K562 (cell line): ENCODE results near the gene TANC1. TPM values are rescaled to one million over a fixed set of nuclear protein-coding genes. Genes with fewer than 3 reads are reported as not detected.
A peak's percentile ranks its signal among the peaks of the same experiment; 100 is the strongest.

ENCODE experiments used
- ATF1 ChIP-seq, 2 experiments: fragments of 450-650 bp in 1 of 2; IDR thresholded peaks; 2 replicates each; pipeline ENCODE4 v1.6.1; 2016; ENCODE audit warnings: missing compliant biosample characterization in 1 of 2, missing genetic modification characterization in 1 of 2
- C11orf30 ChIP-seq: fragments of 450-650 bp; IDR thresholded peaks from 2 replicates; pipeline ENCODE4 v1.6.1; 2016; ENCODE audit warnings: low read depth, mild to moderate bottlenecking
- DMBX1 ChIP-seq: fragments of 250-450 bp; sonication (Bioruptor Pico); IDR thresholded peaks from 2 replicates; pipeline ENCODE4 v1.8.0; 2022; ENCODE audit warnings: inconsistent platforms, mild to moderate bottlenecking, moderate library complexity, borderline replicate concordance
- EHMT2 ChIP-seq: fragments of 450-650 bp; IDR thresholded peaks from 2 replicates; pipeline ENCODE4 v1.6.1; 2018; ENCODE audit warnings: antibody characterized with exemption
- FOSL1 ChIP-seq: fragments of 200-800 bp; sonication (Bioruptor generic); conservative IDR thresholded peaks from 2 replicates; pipeline ENCODE4 v1.6.1; 2016; ENCODE audit warnings: missing genetic modification characterization, missing compliant biosample characterization
- FOXP1 ChIP-seq: sonication (generic); formaldehyde crosslinking; IDR thresholded peaks from 2 replicates; pipeline ENCODE4 v1.8.0; 2022; ENCODE audit warnings: mild to moderate bottlenecking, missing genetic modification reagents
- GABPA ChIP-seq: fragments of 200-800 bp; sonication (Bioruptor generic); conservative IDR thresholded peaks from 2 replicates; pipeline ENCODE4 v1.6.1; 2016; ENCODE audit warnings: low read depth, missing genetic modification characterization, missing compliant biosample characterization
- JUN ChIP-seq, 2 experiments: sonication (generic) in 1 of 2; formaldehyde crosslinking in 1 of 2; IDR thresholded peaks; 2 replicates each; pipeline versions ENCODE4 v1.6.1 to v1.8.0; 2012 to 2022; ENCODE audit warnings: borderline replicate concordance in 2 of 2, mild to moderate bottlenecking in 2 of 2, improper control_type of control experiment in 1 of 2, low read depth in 1 of 2, low read length in 1 of 2, missing genetic modification reagents in 1 of 2
- JUND ChIP-seq, 2 experiments: IDR thresholded peaks; 2 replicates in 1 of 2; 3 replicates in 1 of 2; pipeline ENCODE4 v1.6.1; 2011; ENCODE audit warnings: borderline replicate concordance in 2 of 2, low read depth in 2 of 2, low read length in 2 of 2, improper control_type of control experiment in 1 of 2, missing biosample characterization in 1 of 2, missing genetic modification characterization in 1 of 2, missing genetic modification reagents in 1 of 2
- KDM1A ChIP-seq, 2 experiments: fragments of 450-650 bp; IDR thresholded peaks; 2 replicates each; pipeline ENCODE4 v1.6.1; 2016; ENCODE audit warnings: mild to moderate bottlenecking in 2 of 2
- KHSRP ChIP-seq: fragments of 450-650 bp; IDR thresholded peaks from 2 replicates; pipeline ENCODE4 v1.6.1; 2017
- L3MBTL2 ChIP-seq: fragments of 450-650 bp; IDR thresholded peaks from 2 replicates; pipeline ENCODE4 v1.6.1; 2016; ENCODE audit warnings: mild to moderate bottlenecking, moderate library complexity
- MAFF ChIP-seq: IDR thresholded peaks from 2 replicates; pipeline ENCODE4 v1.6.1; 2012; ENCODE audit warnings: low read length, improper control_type of control experiment
- MAFG ChIP-seq: fragments of 450-650 bp; conservative IDR thresholded peaks from 2 replicates; pipeline ENCODE4 v1.6.1; 2016; ENCODE audit warnings: missing genetic modification characterization, missing compliant biosample characterization
- MAFK ChIP-seq: IDR thresholded peaks from 2 replicates; pipeline ENCODE4 v1.6.1; 2011; ENCODE audit warnings: low read length, improper control_type of control experiment
- NCOA1 ChIP-seq: fragments of 450-650 bp; IDR thresholded peaks from 2 replicates; pipeline ENCODE4 v1.6.1; 2016; ENCODE audit warnings: low read depth
- RBFOX2 ChIP-seq: fragments of 200-400 bp; formaldehyde crosslinking; IDR thresholded peaks from 2 replicates; pipeline ENCODE4 v1.6.1; 2017; ENCODE audit warnings: low read depth, mild to moderate bottlenecking, low read length, moderate library complexity
- RCOR1 ChIP-seq, 2 experiments: IDR thresholded peaks; 2 replicates each; pipeline ENCODE4 v1.6.1; 2012; ENCODE audit warnings: low read depth in 2 of 2, low read length in 2 of 2, borderline replicate concordance in 1 of 2, improper control_type of control experiment in 1 of 2
- SMAD4 ChIP-seq: fragments of 250-450 bp; sonication (Bioruptor Pico); conservative IDR thresholded peaks from 2 replicates; pipeline ENCODE4 v1.8.0; 2021; ENCODE audit warnings: inconsistent platforms, mild to moderate bottlenecking, moderate library complexity
- SMARCA4 ChIP-seq: fragments of 450-650 bp; IDR thresholded peaks from 2 replicates; pipeline ENCODE4 v1.6.1; 2016
- SPI1 ChIP-seq: IDR thresholded peaks from 2 replicates; pipeline ENCODE4 v1.6.1; 2011; ENCODE audit warnings: low read depth, low read length, control low read depth, borderline replicate concordance
- YY1 ChIP-seq, 3 experiments: IDR thresholded peaks; 2 replicates each; pipeline ENCODE4 v1.6.1; 2011; ENCODE audit warnings: low read length in 2 of 3, mild to moderate bottlenecking in 2 of 3, moderate library complexity in 2 of 3, borderline replicate concordance in 1 of 3, control low read depth in 1 of 3, low read depth in 1 of 3; ENCODE audit not compliant: insufficient read depth in 3 of 3, insufficient replicate concordance in 2 of 3, control insufficient read depth in 1 of 3, insufficient read length in 1 of 3; ENCODE audit errors: extremely low read depth in 1 of 3
- ZNF316 ChIP-seq: fragments of 450-650 bp; IDR thresholded peaks from 2 replicates; pipeline ENCODE4 v1.6.1; 2016
- ZNF347 ChIP-seq: fragments of 450-650 bp; formaldehyde crosslinking; IDR thresholded peaks from 2 replicates; pipeline ENCODE4 v1.4.0; 2020; ENCODE audit warnings: low read depth, mild to moderate bottlenecking, moderate library complexity
- polyA plus RNA-seq, 8 experiments: library from polyadenylated mRNA; depleted of rRNA in 4 of 8; stranded (reverse) in 5 of 8; unstranded in 3 of 8; fragments of >200 nt; fragmentation: Nextera tagmentation in 2 of 8; fragmentation: Illumina TruSeq in 1 of 8; extraction: Ambion mirVana in 2 of 8; extraction: Trizol in 1 of 8; gene quantifications; 2 replicates each; pipeline versions ENCODE4 v1.2.1 to v1.2.3, GENCODE V29; 2011 to 2014; ENCODE audit warnings: inconsistent platforms in 1 of 8, missing spikeins in 1 of 8
- total RNA-seq, 7 experiments: library from RNA; depleted of rRNA in 6 of 7; stranded (reverse); fragments of >200 nt in 6 of 7; fragmentation: Illumina TruSeq in 2 of 7; extraction: Trizol in 2 of 7; gene quantifications; 2 replicates each; pipeline versions ENCODE4 v1.2.1 to v1.2.3, GENCODE V29; 2011 to 2021; ENCODE audit warnings: low replicate concordance in 1 of 7
- TF ChIP-seq, protein P1 (sequence below), 2 experiments: IDR thresholded peaks; 2 replicates each; pipeline ENCODE4 v1.6.1; 2011; ENCODE audit warnings: borderline replicate concordance in 1 of 2, control low read depth in 1 of 2, low read depth in 1 of 2, low read length in 1 of 2, mild to moderate bottlenecking in 1 of 2, mixed read lengths in 1 of 2, moderate library complexity in 1 of 2; ENCODE audit not compliant: insufficient read depth in 1 of 2, insufficient read length in 1 of 2, poor library complexity in 1 of 2, severe bottlenecking in 1 of 2; ENCODE audit errors: extremely low read depth in 1 of 2

The TANC1 gene
- total and polyA plus RNA-seq, 9 of the 15 experiments (the other 6 are each of a cell fraction or from before 2014, with no cell fraction given), result under 0.01 to 0.20 (median 0.07) TPM; not detected in 1

DNA sequence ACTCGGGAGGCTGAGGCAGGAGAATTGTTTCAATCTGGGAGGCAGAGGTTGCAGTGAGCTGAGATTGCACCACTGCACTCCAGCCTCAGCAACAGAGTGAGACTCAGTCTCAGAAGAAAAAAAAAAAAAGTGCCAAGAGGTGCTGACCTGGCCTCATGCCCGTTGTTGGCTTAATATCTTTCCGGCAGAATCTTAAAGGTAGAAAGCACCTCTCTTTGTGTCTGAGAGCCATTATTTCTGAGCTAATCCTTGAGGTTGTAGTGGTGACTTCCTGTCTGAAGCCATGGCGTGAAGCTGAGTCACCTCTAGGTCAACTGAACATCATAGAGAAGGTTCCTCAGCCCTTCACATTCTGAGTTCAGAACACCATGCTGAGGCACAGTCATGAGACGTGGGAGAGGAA is 257.6 kb downstream of the TANC1 start (continued):
- TF ChIP-seq JUN (IDR thresholded peaks at IDR 0.05; ENCODE audit: borderline replicate concordance, low read depth, low read length), result peak; percentile 48; the same call in 1 of the 2 replicates
- TF ChIP-seq JUN (CRISPR knock-in tag; IDR thresholded peaks at IDR 0.05; ENCODE audit: borderline replicate concordance), result no peak
- TF ChIP-seq, protein P1, sequence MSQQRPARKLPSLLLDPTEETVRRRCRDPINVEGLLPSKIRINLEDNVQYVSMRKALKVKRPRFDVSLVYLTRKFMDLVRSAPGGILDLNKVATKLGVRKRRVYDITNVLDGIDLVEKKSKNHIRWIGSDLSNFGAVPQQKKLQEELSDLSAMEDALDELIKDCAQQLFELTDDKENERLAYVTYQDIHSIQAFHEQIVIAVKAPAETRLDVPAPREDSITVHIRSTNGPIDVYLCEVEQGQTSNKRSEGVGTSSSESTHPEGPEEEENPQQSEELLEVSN (IDR thresholded peaks at IDR 0.05; ENCODE audit: borderline replicate concordance in 1 of 2, extremely low read depth in 1 of 2, insufficient read depth in 1 of 2, insufficient read length in 1 of 2, low read depth in 1 of 2, low read length in 1 of 2, poor library complexity in 1 of 2, severe bottlenecking in 1 of 2), result no peak
- TF ChIP-seq SMAD4, result peak; percentile 50
- TF ChIP-seq KHSRP, result no peak
- peak; percentile 48; the same call in 1 of the 2 replicates for TF ChIP-seq C11orf30
- peak; percentile 79; the same call in 1 of the 2 replicates for TF ChIP-seq EHMT2
- TF ChIP-seq DMBX1 (CRISPR knock-in tag), result peak; percentile 69; the same call in 1 of the 2 replicates
- peak in 1 of 2 experiments; percentile 31; a peak in 1 of 4 replicates for TF ChIP-seq RCOR1 (IDR thresholded peaks at IDR 0.05; ENCODE audit: borderline replicate concordance in 1 of 2, low read depth in 2 of 2, low read length in 2 of 2)
- peak; percentile 61 for TF ChIP-seq L3MBTL2
- TF ChIP-seq SMARCA4, result peak; percentile 50; the same call in 1 of the 2 replicates
- peak; percentile 25; the same call in 1 of the 2 replicates for TF ChIP-seq MAFK
- no peak for TF ChIP-seq ZNF347 (CRISPR knock-in tag)
- peak; percentile 47; the same call in 1 of the 2 replicates for TF ChIP-seq NCOA1
- peak; percentile 69 to 78; a peak in 3 of 4 replicates for TF ChIP-seq KDM1A (IDR thresholded peaks at IDR 0.05)
- TF ChIP-seq YY1 (IDR thresholded peaks at IDR 0.05; ENCODE audit: borderline replicate concordance in 1 of 3, control insufficient read depth in 1 of 3, extremely low read depth in 1 of 3, insufficient read depth in 3 of 3, insufficient read length in 1 of 3, insufficient replicate concordance in 2 of 3, low read depth in 1 of 3, low read length in 2 of 3), result peak in 1 of 3 experiments; percentile 32
- TF ChIP-seq MAFG (tag), result 0 out of 2 replicates have a peak, but pooled peaks have one; percentile 29
- TF ChIP-seq JUND (IDR thresholded peaks at IDR 0.05; ENCODE audit: borderline replicate concordance, low read depth, low read length), result peak; percentile 81; the same call in 1 of the 2 replicates
- TF ChIP-seq JUND (tag; IDR thresholded peaks at IDR 0.05; ENCODE audit: borderline replicate concordance, low read depth, low read length), result peak; percentile 64; the same call in 1 of the 3 replicates
- peak; percentile 64 for TF ChIP-seq GABPA
- TF ChIP-seq RBFOX2, result no peak
- no peak for TF ChIP-seq ATF1 (CRISPR knock-in tag; IDR thresholded peaks at IDR 0.05)
- TF ChIP-seq ATF1 (tag; IDR thresholded peaks at IDR 0.05), result 0 out of 2 replicates have a peak, but pooled peaks have one; percentile 15
- TF ChIP-seq SPI1, result 0 out of 2 replicates have a peak, but pooled peaks have one; percentile 55
- no peak for TF ChIP-seq FOXP1 (CRISPR knock-in tag)
- TF ChIP-seq ZNF316, result peak; percentile 56; the same call in 1 of the 2 replicates
- peak; percentile 79 for TF ChIP-seq FOSL1 (tag)
- TF ChIP-seq MAFF, result 0 out of 2 replicates have a peak, but pooled peaks have one; percentile 20
